Endothelial cell (in vitro differentiated cells): ENCODE data around the gene B4GALNT3. TPM values are rescaled to one million over a fixed set of nuclear protein-coding genes. Genes with fewer than 3 reads are reported as not detected.

ENCODE experiments used
- DNase-seq: peaks from one replicate; pipeline ENCODE4 v3.0.0; 2021; ENCODE audit warnings: low spot score
- H3K27ac Mint-ChIP-seq: one replicate; pipeline ENCODE4 v1.8.0; 2021; ENCODE audit warnings: mixed read lengths, inconsistent platforms; ENCODE audit not compliant: unreplicated experiment
- H3K27me3 Mint-ChIP-seq: one replicate; pipeline ENCODE4 v1.8.0; 2021; ENCODE audit warnings: mild to moderate bottlenecking, moderate library complexity, mixed read lengths, inconsistent platforms; ENCODE audit not compliant: unreplicated experiment
- H3K36me3 Mint-ChIP-seq: one replicate; pipeline ENCODE4 v1.8.0; 2021; ENCODE audit warnings: mild to moderate bottlenecking, low read depth, mixed read lengths, inconsistent platforms; ENCODE audit not compliant: unreplicated experiment
- H3K4me1 Mint-ChIP-seq: one replicate; pipeline ENCODE4 v1.8.0; 2021; ENCODE audit warnings: mild to moderate bottlenecking, mixed read lengths, inconsistent platforms; ENCODE audit not compliant: unreplicated experiment
- H3K4me3 Mint-ChIP-seq: one replicate; pipeline ENCODE4 v1.8.0; 2021; ENCODE audit warnings: mild to moderate bottlenecking, mixed read lengths, inconsistent platforms; ENCODE audit not compliant: unreplicated experiment
- H3K9me3 Mint-ChIP-seq: one replicate; pipeline ENCODE4 v1.8.0; 2021; ENCODE audit warnings: mixed read lengths, inconsistent platforms; ENCODE audit not compliant: unreplicated experiment
- total RNA-seq: library from RNA; stranded (reverse); fragmentation: NEBNext Ultra II Directional; extraction: Animal tissue kit (Norgen Biotek cat#: 25700); gene quantifications from one replicate; pipeline ENCODE4 v1.2.1, GENCODE V29; 2021; ENCODE audit not compliant: unreplicated experiment
- TF ChIP-seq, protein P1 (sequence below): fragments of 200-600 bp; sonication (generic); IDR thresholded peaks from one replicate; pipeline ENCODE4 v1.5.0; 2021; ENCODE audit warnings: antibody characterized with exemption; ENCODE audit not compliant: unreplicated experiment

Gene B4GALNT3
- total RNA-seq, 1 donor from 2014 or later: 4.2 TPM

DNA sequence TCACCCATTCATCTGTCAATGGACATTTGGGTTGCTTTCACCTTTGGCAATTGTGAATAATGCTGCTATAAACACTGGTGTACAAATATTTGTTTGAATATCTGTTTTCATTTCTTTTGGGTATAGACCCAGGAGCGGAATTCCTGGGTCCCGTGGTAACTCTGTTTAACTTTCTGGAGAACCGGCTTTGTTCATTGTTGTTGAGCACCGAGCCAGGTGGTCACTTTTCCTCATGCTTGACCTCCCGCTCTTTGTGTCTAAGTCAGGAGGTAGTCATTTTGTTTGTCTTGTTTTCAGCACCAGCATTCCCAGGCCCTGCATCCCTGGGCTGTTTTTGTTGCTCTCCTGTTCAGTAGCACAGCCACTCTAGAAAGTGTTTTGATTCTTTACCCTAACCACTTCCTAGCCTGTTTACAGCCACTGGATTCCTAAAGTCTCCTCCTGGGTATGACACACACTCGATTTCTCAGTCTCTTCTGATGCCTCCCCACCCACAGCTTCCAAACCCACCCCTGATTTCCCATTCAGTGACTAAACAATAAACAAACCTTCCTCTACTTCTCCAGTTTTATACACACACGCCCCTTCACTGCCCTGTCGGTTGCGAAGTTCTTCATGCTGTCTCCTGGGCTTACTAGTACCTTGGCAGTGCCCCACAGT is 37.9 kb downstream of the B4GALNT3 start:
- TF ChIP-seq, protein P1, sequence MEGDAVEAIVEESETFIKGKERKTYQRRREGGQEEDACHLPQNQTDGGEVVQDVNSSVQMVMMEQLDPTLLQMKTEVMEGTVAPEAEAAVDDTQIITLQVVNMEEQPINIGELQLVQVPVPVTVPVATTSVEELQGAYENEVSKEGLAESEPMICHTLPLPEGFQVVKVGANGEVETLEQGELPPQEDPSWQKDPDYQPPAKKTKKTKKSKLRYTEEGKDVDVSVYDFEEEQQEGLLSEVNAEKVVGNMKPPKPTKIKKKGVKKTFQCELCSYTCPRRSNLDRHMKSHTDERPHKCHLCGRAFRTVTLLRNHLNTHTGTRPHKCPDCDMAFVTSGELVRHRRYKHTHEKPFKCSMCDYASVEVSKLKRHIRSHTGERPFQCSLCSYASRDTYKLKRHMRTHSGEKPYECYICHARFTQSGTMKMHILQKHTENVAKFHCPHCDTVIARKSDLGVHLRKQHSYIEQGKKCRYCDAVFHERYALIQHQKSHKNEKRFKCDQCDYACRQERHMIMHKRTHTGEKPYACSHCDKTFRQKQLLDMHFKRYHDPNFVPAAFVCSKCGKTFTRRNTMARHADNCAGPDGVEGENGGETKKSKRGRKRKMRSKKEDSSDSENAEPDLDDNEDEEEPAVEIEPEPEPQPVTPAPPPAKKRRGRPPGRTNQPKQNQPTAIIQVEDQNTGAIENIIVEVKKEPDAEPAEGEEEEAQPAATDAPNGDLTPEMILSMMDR: no peak
- no peak for DNase-seq
- H3K27ac Mint-ChIP-seq: no peak overlapping the region
- no peaks in the 10 kb centered on the region for H3K27me3 Mint-ChIP-seq
- H3K9me3 Mint-ChIP-seq: no peaks in the 10 kb centered on the region
- H3K4me3 Mint-ChIP-seq: no peak overlapping the region
- H3K4me1 Mint-ChIP-seq: peaks cover 14% of the 10 kb centered on the region
- peaks cover 4% of the 10 kb centered on the region for H3K36me3 Mint-ChIP-seq

- no peaks in the 10 kb centered on the region for H3K9me3 Mint-ChIP-seq
- no peak overlapping the region for H3K27ac Mint-ChIP-seq
- H3K4me3 Mint-ChIP-seq: no peak overlapping the region
- TF ChIP-seq, protein P1: no peak
- H3K4me1 Mint-ChIP-seq: peaks cover 20% of the 10 kb centered on the region
- DNase-seq: no peak
- H3K27me3 Mint-ChIP-seq: peaks cover 5% of the 10 kb centered on the region
- H3K36me3 Mint-ChIP-seq: no peaks in the 10 kb centered on the region
Measured at GRCh38 chr12:499837-500458, 40.2 kb downstream of the B4GALNT3 start.

GRCh38 chr12:501722-502447 is 42.1 kb downstream of the B4GALNT3 start:
- TF ChIP-seq, protein P1: no peak
- Mint-ChIP-seq H3K27ac (no peak overlapping the region), H3K36me3 (no peaks in the 10 kb centered on the region), H3K9me3 (no peaks in the 10 kb centered on the region), H3K4me3 (no peak overlapping the region), H3K4me1 (peaks cover 20% of the 10 kb centered on the region), H3K27me3 (peaks cover 5% of the 10 kb centered on the region)
- no peak for DNase-seq

- no peak overlapping the region for H3K4me3 Mint-ChIP-seq
- DNase-seq: no peak
- H3K4me1 Mint-ChIP-seq: peaks cover 12% of the 10 kb centered on the region
- TF ChIP-seq, protein P1: no peak
- peaks cover 5% of the 10 kb centered on the region for H3K27me3 Mint-ChIP-seq
- no peak overlapping the region for H3K27ac Mint-ChIP-seq
- no peaks in the 10 kb centered on the region for H3K36me3 Mint-ChIP-seq
- no peaks in the 10 kb centered on the region for H3K9me3 Mint-ChIP-seq
Measured at GRCh38 chr12:503111-503761, 43.5 kb downstream of the B4GALNT3 start.
